IMR-90 (cell line): ENCODE data around the gene CUL7. TPM values are rescaled to one million over a fixed set of nuclear protein-coding genes. Genes with fewer than 3 reads are reported as not detected.
A peak's percentile ranks its signal among the peaks of the same experiment; 100 is the strongest.

Source experiments
- ATAC-seq: fragments of 200-7000 bp; cut with Tn5 transposase; 2 replicates; pipeline ENCODE4 v1.9.1; 2020; ENCODE audit warnings: low read depth, mild to moderate bottlenecking, moderate library complexity
- BruUV-seq: library from RNA; stranded (reverse); fragments of 400-500 nt; replicated peaks from 2 replicates; lab custom pipeline; 2021; lab: Mats Ljungman, UMichigan
- CTCF ChIA-PET: fragments of 300-600 bp; formaldehyde crosslinking; extraction: SDS; loops from one replicate; lab custom pipeline; 2021; ENCODE audit warnings: antibody characterized with exemption; lab: Yijun Ruan, JAX
- POLR2A ChIA-PET: fragments of 300-600 bp; sonication (Branson Sonifier 250); formaldehyde crosslinking; loops from one replicate; lab custom pipeline; 2022; ENCODE audit warnings: antibody characterized with exemption; ENCODE audit not compliant: unreplicated experiment; lab: Charles Lee
- DNase-seq: peaks from one replicate; pipeline ENCODE4 v3.0.0; 2013
- H2AFZ ChIP-seq: replicated peaks from 2 replicates; pipeline ENCODE3; 2013; ENCODE audit warnings: low read length, mild to moderate bottlenecking; ENCODE audit not compliant: poor library complexity
- H2AK5ac ChIP-seq: 2 replicates; pipeline ENCODE4 v1.6.1; 2013; ENCODE audit warnings: low read depth, low read length, inconsistent platforms
- H2AK9ac ChIP-seq: replicated peaks from 2 replicates; pipeline ENCODE3; 2013; ENCODE audit warnings: mild to moderate bottlenecking, low read depth, low read length, moderate library complexity; ENCODE audit not compliant: poor library complexity
- H2BK120ac ChIP-seq: 2 replicates; pipeline ENCODE4 v1.6.1; 2013; ENCODE audit warnings: low read depth, low read length, inconsistent platforms
- H2BK15ac ChIP-seq: 3 replicates; pipeline ENCODE4 v1.6.1; 2013; ENCODE audit warnings: low read depth, low read length, inconsistent platforms
- H2BK20ac ChIP-seq: 2 replicates; pipeline ENCODE4 v1.6.1; 2013; ENCODE audit warnings: low read depth, mild to moderate bottlenecking, inconsistent platforms, low read length, moderate library complexity
- H2BK5ac ChIP-seq: 2 replicates; pipeline ENCODE4 v1.6.1; 2013; ENCODE audit warnings: mild to moderate bottlenecking, low read depth, low read length, inconsistent platforms; ENCODE audit not compliant: poor library complexity, severe bottlenecking
- H3K14ac ChIP-seq: replicated peaks from 2 replicates; pipeline ENCODE4 v1.6.1; 2013; ENCODE audit warnings: low read depth, low read length, inconsistent platforms
- H3K18ac ChIP-seq: 2 replicates; pipeline ENCODE4 v1.6.1; 2013; ENCODE audit warnings: low read depth, low read length, control low read depth
- H3K23ac ChIP-seq: 2 replicates; pipeline ENCODE4 v1.6.1; 2013; ENCODE audit warnings: low read depth, low read length, inconsistent platforms
- H3K27ac ChIP-seq: 2 replicates; pipeline ENCODE4 v1.5.1; 2013; ENCODE audit warnings: mild to moderate bottlenecking, control low read depth, low read length; ENCODE audit not compliant: insufficient read depth
- H3K27me3 ChIP-seq: 2 replicates; pipeline ENCODE4 v1.6.1; 2013; ENCODE audit warnings: low read length; ENCODE audit not compliant: control insufficient read depth, insufficient read depth
- H3K36me3 ChIP-seq: 2 replicates; pipeline ENCODE4 v1.6.1; 2013; ENCODE audit warnings: low read length, mixed read lengths; ENCODE audit not compliant: control insufficient read depth, insufficient read depth
- H3K4ac ChIP-seq: 2 replicates; pipeline ENCODE4 v1.6.1; 2013; ENCODE audit warnings: low read depth, low read length, inconsistent platforms
- H3K4me1 ChIP-seq: 2 replicates; pipeline ENCODE4 v1.6.1; 2013; ENCODE audit warnings: low read length, mixed read lengths; ENCODE audit not compliant: control insufficient read depth, insufficient read depth
- H3K4me2 ChIP-seq: 2 replicates; pipeline ENCODE4 v1.6.1; 2013; ENCODE audit warnings: low read depth, mild to moderate bottlenecking, control low read depth, low read length, moderate library complexity
- H3K4me3 ChIP-seq: 2 replicates; pipeline ENCODE4 v1.5.1; 2013; ENCODE audit warnings: low read depth, mild to moderate bottlenecking, control low read depth, low read length, moderate library complexity; ENCODE audit not compliant: insufficient read depth
- H3K56ac ChIP-seq: 2 replicates; pipeline ENCODE4 v1.6.1; 2013; ENCODE audit warnings: low read length, inconsistent platforms; ENCODE audit not compliant: insufficient read depth; ENCODE audit errors: extremely low read depth
- H3K79me1 ChIP-seq, 2 experiments: 2 replicates each; pipeline ENCODE4 v1.6.1; 2013; ENCODE audit warnings: low read length in 2 of 2, inconsistent platforms in 1 of 2, low read depth in 1 of 2
- H3K9ac ChIP-seq: 2 replicates; pipeline ENCODE4 v1.6.1; 2013; ENCODE audit warnings: low read depth, low read length, control low read depth
- H3K9me1 ChIP-seq: 2 replicates; pipeline ENCODE4 v1.6.1; 2013; ENCODE audit warnings: low read length, inconsistent platforms; ENCODE audit not compliant: insufficient read depth
- H3K9me3 ChIP-seq: 2 replicates; pipeline ENCODE4 v1.6.1; 2013; ENCODE audit warnings: low read length; ENCODE audit not compliant: control insufficient read depth, insufficient read depth
- H4K20me1 ChIP-seq: 2 replicates; pipeline ENCODE4 v1.6.1; 2013; ENCODE audit warnings: low read length, inconsistent platforms; ENCODE audit not compliant: insufficient read depth
- H4K5ac ChIP-seq: 2 replicates; pipeline ENCODE4 v1.6.1; 2013; ENCODE audit warnings: mild to moderate bottlenecking, low read depth, low read length, control low read depth
- H4K8ac ChIP-seq, 2 experiments: 2 replicates each; pipeline ENCODE4 v1.6.1; 2013; ENCODE audit warnings: low read depth in 2 of 2, low read length in 2 of 2, control low read depth in 1 of 2, inconsistent platforms in 1 of 2
- H4K91ac ChIP-seq: 2 replicates; pipeline ENCODE4 v1.6.1; 2013; ENCODE audit warnings: low read depth, low read length, inconsistent platforms; ENCODE audit not compliant: insufficient read depth
- CEBPB ChIP-seq: IDR thresholded peaks from 2 replicates; pipeline ENCODE4 v1.6.1; 2012; ENCODE audit warnings: low read depth, low read length, improper control_type of control experiment
- CHD1 ChIP-seq: IDR thresholded peaks from 2 replicates; pipeline ENCODE4 v1.6.1; 2012; ENCODE audit warnings: low read depth, low read length, improper control_type of control experiment
- MAFK ChIP-seq: IDR thresholded peaks from 2 replicates; pipeline ENCODE4 v1.6.1; 2012; ENCODE audit warnings: low read depth, low read length, improper control_type of control experiment
- MAZ ChIP-seq: IDR thresholded peaks from 2 replicates; pipeline ENCODE4 v1.6.1; 2012; ENCODE audit warnings: low read depth, mild to moderate bottlenecking, low read length, improper control_type of control experiment, moderate library complexity, borderline replicate concordance
- MXI1 ChIP-seq: IDR thresholded peaks from 2 replicates; pipeline ENCODE4 v1.6.1; 2012; ENCODE audit warnings: low read depth, mild to moderate bottlenecking, low read length, moderate library complexity, borderline replicate concordance
- NFE2L2 ChIP-seq: fragments of 150-350 bp; IDR thresholded peaks from 2 replicates; pipeline ENCODE4 v1.6.1; 2016; ENCODE audit warnings: low read depth, mild to moderate bottlenecking, low read length
- POLR2A ChIP-seq: IDR thresholded peaks from 2 replicates; pipeline ENCODE4 v1.6.1; 2012; ENCODE audit warnings: mild to moderate bottlenecking, low read depth, low read length
- RFX5 ChIP-seq: IDR thresholded peaks from 2 replicates; pipeline ENCODE4 v1.8.0; 2012; ENCODE audit warnings: low read depth, mild to moderate bottlenecking, low read length, moderate library complexity
- SMC3 ChIP-seq: fragments of 150-350 bp; IDR thresholded peaks from 2 replicates; pipeline ENCODE4 v1.6.1; 2016; ENCODE audit warnings: low read depth, mild to moderate bottlenecking, antibody characterized with exemption, low read length, moderate library complexity
- WGBS, 2 experiments: methylation state at CpG; one replicate each; pipeline versions ENCODE4 v1.1.5 to v1.1.7; 2013; ENCODE audit warnings: missing lambda C conversion rate in 2 of 2; ENCODE audit not compliant: insufficient read length in 1 of 2; ENCODE audit errors: extremely low coverage in 2 of 2; 5-methylcytosine and 5-hydroxymethylcytosine counted together
- dilution Hi-C: fragments of 300-500 bp; cut with HindIII; formaldehyde crosslinking; loops from one replicate; pipeline ENCODE4 v1.14.3; 2018; ENCODE audit warnings: low sequenced_read_pairs; ENCODE audit not compliant: unreplicated experiment
- in situ Hi-C: fragments of 300-500 bp; cut with MboI; formaldehyde crosslinking; loops from 3 replicates; pipeline ENCODE4 v1.14.3; 2019; ENCODE audit warnings: low sequenced_read_pairs, inconsistent platforms, mixed read lengths
- intact Hi-C: fragments of 100-400 bp; cut with micrococcal nuclease; formaldehyde crosslinking; loops from 2 replicates; pipeline ENCODE4 v1.10.0; 2022
- polyA plus RNA-seq, 3 experiments: library from polyadenylated mRNA; depleted of rRNA; stranded (reverse); fragments of >200 nt; gene quantifications; 2 replicates each; pipeline ENCODE4 v1.2.3, GENCODE V29; 2012; ENCODE audit warnings: low replicate concordance in 1 of 3
- total RNA-seq: library from RNA; depleted of rRNA; stranded (reverse); fragments of >200 nt; gene quantifications from 2 replicates; pipeline ENCODE4 v1.2.3, GENCODE V29; 2012

Gene CUL7
- total and polyA plus RNA-seq, 2 of the 4 experiments (the other 2 are of a cell fraction) = 38.0 to 39.3 TPM

- Histone ChIP-seq H3K14ac (peak overlapping the region; percentile 100), H3K27ac (peak overlapping the region; percentile 93), H3K36me3 (peaks cover 19% of the 10 kb centered on the region), H2BK5ac (peak overlapping the region; percentile 95), H2AK5ac (peak overlapping the region; percentile 92), H4K5ac (peak overlapping the region; percentile 84), H3K18ac (peak overlapping the region; percentile 28), H3K4me3 (peak overlapping the region; percentile 53), H4K20me1 (no peaks in the 10 kb centered on the region), H3K4ac (peak overlapping the region; percentile 96), H4K91ac (peak overlapping the region; percentile 91), H3K9me3 (no peaks in the 10 kb centered on the region), H4K8ac (peak overlapping the region; percentile 69 to 97), H3K27me3 (no peaks in the 10 kb centered on the region), H2AFZ (peak overlapping the region; percentile 92), H2AK9ac (peak overlapping the region; percentile 94), H2BK120ac (peak overlapping the region; percentile 64), H3K4me1 (peaks cover 9% of the 10 kb centered on the region; the same call in 1 of the 2 replicates), H3K9me1 (peaks cover 4% of the 10 kb centered on the region; the same call in 1 of the 2 replicates), H3K9ac (peak overlapping the region; percentile 91), H3K56ac (no peak overlapping the region), H2BK20ac (peak overlapping the region; percentile 29), H2BK15ac (no peak overlapping the region; the same call in 2 of the 3 replicates), H3K23ac (peak overlapping the region; percentile 49), H3K79me1 (peaks cover 17 to 35% of the 10 kb centered on the region in 2 experiments), H3K4me2 (peak overlapping the region; percentile 93)
- in situ Hi-C loops (no loop called here), intact Hi-C loops (no loop called here), dilution Hi-C loops (no loop called here)
- TF ChIP-seq MXI1 (no peak), NFE2L2 (no peak), CEBPB (no peak), RFX5 (no peak), CHD1 (no peak), MAFK (no peak), SMC3 (no peak), POLR2A (no peak), MAZ (no peak)
- no TSS peak for BruUV-seq
- DNase-seq (no peak), ATAC-seq (no peak)
- WGBS, 2 experiments = 100% methylated on average over 1 of the region's 15 CpGs; no CpG with 5 or more reads in 1 of the 2 experiments
- CTCF ChIA-PET = interaction anchor here (1.4 kb wide), 1 partner anchor 84 kb away, joined by 6 read pairs; no protein-coding TSS in a partner anchor
- POLR2A ChIA-PET = no interaction called here
Observed at GRCh38 chr6:43060034-43060754, 6.5 kb upstream of the CUL7 start.
